ENCODE measurements around the gene DNAAF1.
"Not testable (repeated sequence)": the region's sequence is repeated elsewhere in the genome, so short reads cannot be mapped to it uniquely, and the experiment has no call there.

DNAAF1 gene

GRCh38 chr16:84209989-84210388 lies 64.9 kb downstream of the DNAAF1 start:
- no peak for DNase-seq (ENCODE audit: low read depth)
- H3K4me3 ChIP-seq (ENCODE audit: low read depth, low read length) = no peak overlapping the region
- TF ChIP-seq CTCF (IDR thresholded peaks at IDR 0.05; ENCODE audit: low read depth, low read length, missing control alignments) = no peak

- no peak for DNase-seq (ENCODE audit: low read depth)
- no peak for TF ChIP-seq CTCF (IDR thresholded peaks at IDR 0.05; ENCODE audit: low read depth, low read length, missing control alignments)
- no peak overlapping the region for H3K4me3 ChIP-seq (ENCODE audit: low read depth, low read length)
These were observed 67.0 kb downstream of the DNAAF1 start for GRCh38 chr16:84212154-84212553.

GRCh38 chr16:84212631-84213030 lies 67.5 kb downstream of the DNAAF1 start:
- no peak for TF ChIP-seq CTCF (IDR thresholded peaks at IDR 0.05; ENCODE audit: low read depth, low read length, missing control alignments)
- H3K4me3 ChIP-seq (ENCODE audit: low read depth, low read length) = no peak overlapping the region
- no peak for DNase-seq (ENCODE audit: low read depth)

- TF ChIP-seq CTCF (IDR thresholded peaks at IDR 0.05; ENCODE audit: low read depth, low read length, missing control alignments) = no peak
- DNase-seq (ENCODE audit: low read depth) = no peak
- H3K4me3 ChIP-seq (ENCODE audit: low read depth, low read length) = no peak overlapping the region
These were observed 69.5 kb downstream of the DNAAF1 start for GRCh38 chr16:84214451-84215066.

- no peak for TF ChIP-seq CTCF (IDR thresholded peaks at IDR 0.05; ENCODE audit: low read depth, low read length, missing control alignments)
- DNase-seq (ENCODE audit: low read depth) = no peak
These were observed 70.4 kb downstream of the DNAAF1 start for GRCh38 chr16:84215531-84215930.

GRCh38 chr16:84216144-84216543 lies 71.0 kb downstream of the DNAAF1 start:
- not testable (repeated sequence) for DNase-seq (ENCODE audit: low read depth); H3K4me3 ChIP-seq (ENCODE audit: low read depth, low read length)

More at GRCh38 chr16:84215531-84215930, 70.4 kb downstream of the DNAAF1 start:
- H3K4me3 ChIP-seq (ENCODE audit: low read depth, low read length) = no peak overlapping the region

- DNase-seq (ENCODE audit: low read depth) = no peak
- H3K4me3 ChIP-seq (ENCODE audit: low read depth, low read length) = no peak overlapping the region
- TF ChIP-seq CTCF (IDR thresholded peaks at IDR 0.05; ENCODE audit: low read depth, low read length, missing control alignments) = no peak
These were observed 73.2 kb downstream of the DNAAF1 start for GRCh38 chr16:84218176-84218823.
